Measurements from ENCODE around the gene MBTD1. TPM values are rescaled to one million over a fixed set of nuclear protein-coding genes. Genes with fewer than 3 reads are reported as not detected.

The MBTD1 gene
- total RNA-seq, 1 experiment from 2014 or later = 20.4 TPM

- intact Hi-C loops (cut with micrococcal nuclease; ENCODE audit: unreplicated experiment) = no loop called here
- no peak overlapping the region for H2AFZ ChIP-seq
- peaks cover 5% of the 10 kb centered on the region; the same call in 1 of the 2 replicates for H4K20me1 ChIP-seq (ENCODE audit: insufficient read depth)
- no peaks in the 10 kb centered on the region for H3K79me2 ChIP-seq (ENCODE audit: low read depth)
- peaks cover 4% of the 10 kb centered on the region; the same call in 1 of the 2 replicates for H3K9me2 ChIP-seq (ENCODE audit: insufficient read depth)
- no peaks in the 10 kb centered on the region for H3K4me1 ChIP-seq (replicated peaks; ENCODE audit: insufficient read depth)
- H3K9me3 ChIP-seq (ENCODE audit: insufficient read depth, low read depth) = no peaks in the 10 kb centered on the region
- no peak overlapping the region for H3K4me2 ChIP-seq
- H3K27me3 ChIP-seq (ENCODE audit: insufficient read depth, low read depth) = no peaks in the 10 kb centered on the region
- no peaks in the 10 kb centered on the region; the same call in 1 of the 2 replicates for H3F3A ChIP-seq (ENCODE audit: insufficient read depth, low read depth)
- BruUV-seq (replicated peaks) = no TSS peak
- H3K27ac ChIP-seq = no peak overlapping the region
- peaks cover 50% of the 10 kb centered on the region for H3K36me3 ChIP-seq (ENCODE audit: low read depth)
- no peak for DNase-seq
- POLR2A ChIA-PET (ENCODE audit: unreplicated experiment) = no interaction called here
- TF ChIP-seq, protein P1, sequence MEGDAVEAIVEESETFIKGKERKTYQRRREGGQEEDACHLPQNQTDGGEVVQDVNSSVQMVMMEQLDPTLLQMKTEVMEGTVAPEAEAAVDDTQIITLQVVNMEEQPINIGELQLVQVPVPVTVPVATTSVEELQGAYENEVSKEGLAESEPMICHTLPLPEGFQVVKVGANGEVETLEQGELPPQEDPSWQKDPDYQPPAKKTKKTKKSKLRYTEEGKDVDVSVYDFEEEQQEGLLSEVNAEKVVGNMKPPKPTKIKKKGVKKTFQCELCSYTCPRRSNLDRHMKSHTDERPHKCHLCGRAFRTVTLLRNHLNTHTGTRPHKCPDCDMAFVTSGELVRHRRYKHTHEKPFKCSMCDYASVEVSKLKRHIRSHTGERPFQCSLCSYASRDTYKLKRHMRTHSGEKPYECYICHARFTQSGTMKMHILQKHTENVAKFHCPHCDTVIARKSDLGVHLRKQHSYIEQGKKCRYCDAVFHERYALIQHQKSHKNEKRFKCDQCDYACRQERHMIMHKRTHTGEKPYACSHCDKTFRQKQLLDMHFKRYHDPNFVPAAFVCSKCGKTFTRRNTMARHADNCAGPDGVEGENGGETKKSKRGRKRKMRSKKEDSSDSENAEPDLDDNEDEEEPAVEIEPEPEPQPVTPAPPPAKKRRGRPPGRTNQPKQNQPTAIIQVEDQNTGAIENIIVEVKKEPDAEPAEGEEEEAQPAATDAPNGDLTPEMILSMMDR (conservative IDR thresholded peaks at IDR 0.05) = no peak
- no peak for TF ChIP-seq EZH2 (IDR thresholded peaks at IDR 0.05; ENCODE audit: low read depth)
- CTCF ChIA-PET = no interaction called here
- H3K4me3 ChIP-seq = no peak overlapping the region
Observed at GRCh38 chr17:51287412-51287811, 27.6 kb upstream of the MBTD1 start.

- Histone ChIP-seq H3K79me2 (ENCODE audit: low read depth) (no peaks in the 10 kb centered on the region), H4K20me1 (ENCODE audit: insufficient read depth) (peaks cover 10% of the 10 kb centered on the region), H3K36me3 (ENCODE audit: low read depth) (peaks cover 42% of the 10 kb centered on the region), H3K27me3 (ENCODE audit: insufficient read depth, low read depth) (no peaks in the 10 kb centered on the region), H3K4me2 (no peak overlapping the region), H3K4me1 (replicated peaks; ENCODE audit: insufficient read depth) (no peaks in the 10 kb centered on the region), H3K9me3 (ENCODE audit: insufficient read depth, low read depth) (no peaks in the 10 kb centered on the region), H3F3A (ENCODE audit: insufficient read depth, low read depth) (peaks cover 3% of the 10 kb centered on the region), H3K27ac (no peak overlapping the region), H3K9me2 (ENCODE audit: insufficient read depth) (no peaks in the 10 kb centered on the region; the same call in 1 of the 2 replicates), H2AFZ (no peak overlapping the region), H3K4me3 (no peak overlapping the region)
- TF ChIP-seq, protein P1 (conservative IDR thresholded peaks at IDR 0.05) = no peak
- no peak for TF ChIP-seq EZH2 (IDR thresholded peaks at IDR 0.05; ENCODE audit: low read depth)
- CTCF ChIA-PET = no interaction called here
- no peak for DNase-seq
- POLR2A ChIA-PET (ENCODE audit: unreplicated experiment) = no interaction called here
- BruUV-seq (replicated peaks) = no TSS peak
- intact Hi-C loops (cut with micrococcal nuclease; ENCODE audit: unreplicated experiment) = no loop called here
Observed at GRCh38 chr17:51279183-51279582, 19.3 kb upstream of the MBTD1 start.

GRCh38 chr17:51275381-51275780 lies 15.5 kb upstream of the MBTD1 start:
- intact Hi-C loops (cut with micrococcal nuclease; ENCODE audit: unreplicated experiment) = no loop called here
- no peaks in the 10 kb centered on the region for H3K9me3 ChIP-seq (ENCODE audit: insufficient read depth, low read depth)
- TF ChIP-seq, protein P1 (conservative IDR thresholded peaks at IDR 0.05) = no peak
- TF ChIP-seq EZH2 (IDR thresholded peaks at IDR 0.05; ENCODE audit: low read depth) = no peak
- H3K27me3 ChIP-seq (ENCODE audit: insufficient read depth, low read depth) = no peaks in the 10 kb centered on the region
- H3K79me2 ChIP-seq (ENCODE audit: low read depth) = peaks cover 10% of the 10 kb centered on the region
- H3K27ac ChIP-seq = no peak overlapping the region
- ChIA-PET CTCF (no interaction called here), POLR2A (ENCODE audit: unreplicated experiment) (no interaction called here)
- peaks cover 32% of the 10 kb centered on the region for H4K20me1 ChIP-seq (ENCODE audit: insufficient read depth)
- no peak overlapping the region for H3K4me3 ChIP-seq
- no peak for DNase-seq
- no peak overlapping the region for H2AFZ ChIP-seq
- BruUV-seq (replicated peaks) = no TSS peak
- H3K36me3 ChIP-seq (ENCODE audit: low read depth) = peaks cover 38% of the 10 kb centered on the region
- no peak overlapping the region for H3K4me2 ChIP-seq
- H3K9me2 ChIP-seq (ENCODE audit: insufficient read depth) = no peaks in the 10 kb centered on the region
- H3F3A ChIP-seq (ENCODE audit: insufficient read depth, low read depth) = peaks cover 3% of the 10 kb centered on the region
- H3K4me1 ChIP-seq (replicated peaks; ENCODE audit: insufficient read depth) = no peaks in the 10 kb centered on the region
